HepG2 (cell line): Measurements from ENCODE around the gene VPS37D. TPM values are rescaled to one million over a fixed set of nuclear protein-coding genes. Genes with fewer than 3 reads are reported as not detected.

Source experiments
- AHR ChIP-seq: IDR thresholded peaks from 2 replicates; pipeline ENCODE4 v1.6.1; 2018; ENCODE audit warnings: missing genetic modification reagents, missing compliant biosample characterization
- ATF7 ChIP-seq, 2 experiments: fragments of 450-650 bp in 1 of 2; sonication (generic) in 1 of 2; formaldehyde crosslinking in 1 of 2; IDR thresholded peaks; 2 replicates each; pipeline versions ENCODE4 v1.4.0 to v1.6.1; 2016 to 2020; ENCODE audit warnings: antibody characterized with exemption in 1 of 2, mild to moderate bottlenecking in 1 of 2, missing genetic modification reagents in 1 of 2
- BCL6 ChIP-seq: IDR thresholded peaks from 2 replicates; pipeline ENCODE4 v1.6.1; 2016; ENCODE audit warnings: missing genetic modification reagents, missing compliant biosample characterization
- CBFB ChIP-seq: sonication (generic); formaldehyde crosslinking; IDR thresholded peaks from 2 replicates; pipeline ENCODE4 v1.4.0; 2020; ENCODE audit warnings: missing genetic modification reagents
- HIC2 ChIP-seq: sonication (generic); formaldehyde crosslinking; IDR thresholded peaks from 2 replicates; pipeline ENCODE4 v1.9.0; 2022; ENCODE audit warnings: low read depth, missing genetic modification reagents
- MAF1 ChIP-seq: sonication (generic); formaldehyde crosslinking; IDR thresholded peaks from 2 replicates; pipeline ENCODE4 v1.5.0; 2020; ENCODE audit warnings: missing genetic modification reagents, borderline replicate concordance
- MXI1 ChIP-seq: IDR thresholded peaks from 3 replicates; pipeline ENCODE4 v1.6.1; 2012; ENCODE audit warnings: low read depth, low read length, inconsistent platforms, borderline replicate concordance
- NFYC ChIP-seq: IDR thresholded peaks from 2 replicates; pipeline ENCODE4 v1.6.1; 2016; ENCODE audit warnings: missing genetic modification reagents, missing compliant biosample characterization
- PAXIP1 ChIP-seq: sonication (generic); formaldehyde crosslinking; conservative IDR thresholded peaks from 2 replicates; pipeline ENCODE4 v1.4.0; 2020; ENCODE audit warnings: mild to moderate bottlenecking, missing genetic modification reagents, moderate library complexity
- RCOR2 ChIP-seq: IDR thresholded peaks from 2 replicates; pipeline ENCODE4 v1.6.1; 2016; ENCODE audit warnings: missing biosample characterization, missing genetic modification reagents
- REPIN1 ChIP-seq: sonication (generic); formaldehyde crosslinking; IDR thresholded peaks from 2 replicates; pipeline ENCODE4 v1.8.0; 2022; ENCODE audit warnings: missing genetic modification reagents, low read depth, mild to moderate bottlenecking, borderline replicate concordance
- TBX3 ChIP-seq: fragments of 450-650 bp; IDR thresholded peaks from 2 replicates; pipeline ENCODE4 v1.6.1; 2017; ENCODE audit warnings: antibody characterized with exemption, mild to moderate bottlenecking, inconsistent platforms, borderline replicate concordance
- ZNF235 ChIP-seq: sonication (generic); formaldehyde crosslinking; IDR thresholded peaks from 2 replicates; pipeline ENCODE4 v1.8.1; 2023; ENCODE audit warnings: mild to moderate bottlenecking, missing genetic modification reagents, borderline replicate concordance
- ZNF7 ChIP-seq: IDR thresholded peaks from 2 replicates; pipeline ENCODE4 v1.6.1; 2016; ENCODE audit warnings: missing biosample characterization, missing genetic modification reagents
- ZNF746 ChIP-seq: sonication (generic); formaldehyde crosslinking; IDR thresholded peaks from 2 replicates; pipeline ENCODE4 v1.8.0; 2022; ENCODE audit warnings: mild to moderate bottlenecking, missing genetic modification reagents
- polyA plus RNA-seq, 8 experiments: library from polyadenylated mRNA; depleted of rRNA in 3 of 8; stranded (reverse) in 7 of 8; unstranded in 1 of 8; fragments of >200 nt; fragmentation: Illumina TruSeq in 4 of 8; extraction: Trizol in 4 of 8; gene quantifications; 2 replicates each; pipeline versions ENCODE4 v1.2.1 to v1.2.3, GENCODE V29; 2011 to 2016; ENCODE audit warnings: low read depth in 4 of 8, missing spikeins in 1 of 8, mixed read lengths in 1 of 8; ENCODE audit not compliant: insufficient read depth in 1 of 8
- total RNA-seq, 5 experiments: library from RNA; depleted of rRNA; stranded (reverse); fragments of >200 nt; fragmentation: Illumina TruSeq; extraction: Trizol; gene quantifications; 2 replicates each; pipeline ENCODE4 v1.2.3, GENCODE V29; 2016; ENCODE audit warnings: low read depth in 1 of 5
- TF ChIP-seq, protein P1 (sequence below): sonication (generic); formaldehyde crosslinking; IDR thresholded peaks from 2 replicates; pipeline ENCODE4 v1.8.1; 2023; ENCODE audit warnings: mild to moderate bottlenecking, missing genetic modification reagents
- TF ChIP-seq, protein P2 (sequence below): sonication (generic); formaldehyde crosslinking; IDR thresholded peaks from 2 replicates; pipeline ENCODE4 v1.8.1; 2022; ENCODE audit warnings: low read depth, mild to moderate bottlenecking, missing genetic modification reagents

The VPS37D gene
- total and polyA plus RNA-seq, 2 of the 13 experiments (the other 11 are each of a cell fraction or from before 2014, with no cell fraction given), result 3.8 to 6.3 TPM

DNA sequence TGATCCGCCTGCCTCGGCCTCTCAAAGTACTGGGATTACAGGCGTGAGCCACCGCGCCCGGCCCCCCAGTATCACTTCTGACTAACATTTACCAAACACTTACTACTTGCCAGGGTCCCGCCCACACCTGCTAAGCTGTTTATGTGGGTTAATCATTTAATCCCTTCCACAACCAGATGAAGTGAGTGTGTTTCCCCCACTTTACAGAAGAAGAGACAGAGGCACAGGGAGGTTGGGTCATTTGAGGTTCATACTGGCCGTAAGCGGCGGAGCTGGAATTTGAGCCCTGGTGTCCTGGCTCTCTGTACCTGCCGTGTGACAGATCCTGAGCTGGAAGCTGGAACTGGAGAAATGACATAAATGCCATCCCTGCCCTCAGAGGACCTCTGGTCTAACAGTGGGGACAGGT lies 15.1 kb upstream of the VPS37D start (continued):
- TF ChIP-seq REPIN1, result no peak
- no peak for TF ChIP-seq ATF7 (IDR thresholded peaks at IDR 0.05)
- no peak for TF ChIP-seq ATF7 (CRISPR knock-in tag; IDR thresholded peaks at IDR 0.05)
- no peak for TF ChIP-seq RCOR2 (CRISPR knock-in tag)
- no peak for TF ChIP-seq MAF1 (CRISPR knock-in tag)
- TF ChIP-seq ZNF235, result no peak
- no peak for TF ChIP-seq ZNF7 (CRISPR knock-in tag)
- TF ChIP-seq, protein P1, sequence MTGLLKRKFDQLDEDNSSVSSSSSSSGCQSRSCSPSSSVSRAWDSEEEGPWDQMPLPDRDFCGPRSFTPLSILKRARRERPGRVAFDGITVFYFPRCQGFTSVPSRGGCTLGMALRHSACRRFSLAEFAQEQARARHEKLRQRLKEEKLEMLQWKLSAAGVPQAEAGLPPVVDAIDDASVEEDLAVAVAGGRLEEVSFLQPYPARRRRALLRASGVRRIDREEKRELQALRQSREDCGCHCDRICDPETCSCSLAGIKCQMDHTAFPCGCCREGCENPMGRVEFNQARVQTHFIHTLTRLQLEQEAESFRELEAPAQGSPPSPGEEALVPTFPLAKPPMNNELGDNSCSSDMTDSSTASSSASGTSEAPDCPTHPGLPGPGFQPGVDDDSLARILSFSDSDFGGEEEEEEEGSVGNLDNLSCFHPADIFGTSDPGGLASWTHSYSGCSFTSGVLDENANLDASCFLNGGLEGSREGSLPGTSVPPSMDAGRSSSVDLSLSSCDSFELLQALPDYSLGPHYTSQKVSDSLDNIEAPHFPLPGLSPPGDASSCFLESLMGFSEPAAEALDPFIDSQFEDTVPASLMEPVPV, result no peak
- 0 out of 2 replicates have a peak, but pooled peaks have one; percentile 25 for TF ChIP-seq PAXIP1 (CRISPR knock-in tag)
- TF ChIP-seq MXI1, result no peak
- no peak for TF ChIP-seq ZNF746 (CRISPR knock-in tag)
- TF ChIP-seq BCL6 (CRISPR knock-in tag), result no peak
- no peak for TF ChIP-seq CBFB (CRISPR knock-in tag)
- TF ChIP-seq, protein P2, sequence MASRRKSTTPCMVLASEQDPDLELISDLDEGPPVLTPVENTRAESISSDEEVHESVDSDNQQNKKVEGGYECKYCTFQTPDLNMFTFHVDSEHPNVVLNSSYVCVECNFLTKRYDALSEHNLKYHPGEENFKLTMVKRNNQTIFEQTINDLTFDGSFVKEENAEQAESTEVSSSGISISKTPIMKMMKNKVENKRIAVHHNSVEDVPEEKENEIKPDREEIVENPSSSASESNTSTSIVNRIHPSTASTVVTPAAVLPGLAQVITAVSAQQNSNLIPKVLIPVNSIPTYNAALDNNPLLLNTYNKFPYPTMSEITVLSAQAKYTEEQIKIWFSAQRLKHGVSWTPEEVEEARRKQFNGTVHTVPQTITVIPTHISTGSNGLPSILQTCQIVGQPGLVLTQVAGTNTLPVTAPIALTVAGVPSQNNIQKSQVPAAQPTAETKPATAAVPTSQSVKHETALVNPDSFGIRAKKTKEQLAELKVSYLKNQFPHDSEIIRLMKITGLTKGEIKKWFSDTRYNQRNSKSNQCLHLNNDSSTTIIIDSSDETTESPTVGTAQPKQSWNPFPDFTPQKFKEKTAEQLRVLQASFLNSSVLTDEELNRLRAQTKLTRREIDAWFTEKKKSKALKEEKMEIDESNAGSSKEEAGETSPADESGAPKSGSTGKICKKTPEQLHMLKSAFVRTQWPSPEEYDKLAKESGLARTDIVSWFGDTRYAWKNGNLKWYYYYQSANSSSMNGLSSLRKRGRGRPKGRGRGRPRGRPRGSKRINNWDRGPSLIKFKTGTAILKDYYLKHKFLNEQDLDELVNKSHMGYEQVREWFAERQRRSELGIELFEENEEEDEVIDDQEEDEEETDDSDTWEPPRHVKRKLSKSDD (CRISPR knock-in tag), result no peak
- TF ChIP-seq HIC2, result no peak
- no peak for TF ChIP-seq AHR (CRISPR knock-in tag)
- no peak for TF ChIP-seq NFYC (CRISPR knock-in tag)
- TF ChIP-seq TBX3, result no peak
